Pons (tissue), 1 donor: Measurements from ENCODE around the gene POLR1E.
A peak's percentile ranks its signal among the peaks of the same experiment; 100 is the strongest.
"Not testable (repeated sequence)": the region's sequence is repeated elsewhere in the genome, so short reads cannot be mapped to it uniquely, and the experiment has no call there.

Experiments used
- DNase-seq: peaks from one replicate; pipeline ENCODE4 v3.0.0-alpha.2; 2016; ENCODE audit warnings: low spot score

Gene POLR1E

DNA sequence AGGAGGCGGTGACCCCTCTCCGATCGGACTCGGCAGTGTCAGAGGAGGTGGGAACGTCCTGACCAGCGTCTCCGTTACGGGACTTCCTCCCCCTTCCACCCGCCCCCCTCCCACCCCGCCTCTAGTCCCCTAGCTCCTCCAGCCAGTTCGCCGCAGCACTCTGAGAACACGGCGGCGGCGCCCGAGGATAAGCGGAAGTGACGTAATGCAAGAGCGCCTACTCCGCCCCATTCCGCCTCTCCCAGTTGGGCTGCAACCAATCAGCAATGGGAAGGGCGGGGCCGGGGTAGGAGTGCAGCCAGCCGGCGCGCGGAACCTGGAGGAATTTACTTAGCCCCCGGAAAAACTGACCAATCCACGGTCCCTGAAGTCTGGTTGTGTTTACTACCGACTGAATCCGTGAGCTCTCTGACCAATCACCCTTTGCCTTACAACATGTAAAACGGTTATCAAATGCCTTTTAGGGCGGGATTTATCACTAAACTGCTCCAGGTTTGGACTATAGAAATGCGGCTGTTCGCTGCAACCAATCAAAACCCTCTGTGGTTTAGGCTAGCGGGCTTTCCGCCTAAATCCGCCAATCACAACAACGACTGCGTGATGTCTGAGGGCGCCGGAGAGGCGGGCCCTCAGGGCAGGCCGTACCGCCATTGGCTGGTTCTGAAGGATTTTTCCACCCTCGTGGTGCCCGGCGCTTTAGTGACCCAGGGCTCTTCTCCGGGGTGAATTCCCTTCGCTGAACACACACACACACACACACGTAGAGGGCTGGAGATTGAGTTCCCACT is 20.3 kb upstream of the POLR1E start, which contains the start of gene ZBTB5:
Gene ZBTB5 (minus strand): TSS at position 202 of the 788 bp plus-strand sequence. CDS start 22,899 bp downstream, outside the sequence.
- DNase-seq, result peak; percentile 100

- peak; percentile 53 for DNase-seq
Measured at GRCh38 chr9:37466037-37466709, 19.6 kb upstream of the POLR1E start.

GRCh38 chr9:37467530-37467929 is 18.2 kb upstream of the POLR1E start:
- not testable (repeated sequence) for DNase-seq

DNA sequence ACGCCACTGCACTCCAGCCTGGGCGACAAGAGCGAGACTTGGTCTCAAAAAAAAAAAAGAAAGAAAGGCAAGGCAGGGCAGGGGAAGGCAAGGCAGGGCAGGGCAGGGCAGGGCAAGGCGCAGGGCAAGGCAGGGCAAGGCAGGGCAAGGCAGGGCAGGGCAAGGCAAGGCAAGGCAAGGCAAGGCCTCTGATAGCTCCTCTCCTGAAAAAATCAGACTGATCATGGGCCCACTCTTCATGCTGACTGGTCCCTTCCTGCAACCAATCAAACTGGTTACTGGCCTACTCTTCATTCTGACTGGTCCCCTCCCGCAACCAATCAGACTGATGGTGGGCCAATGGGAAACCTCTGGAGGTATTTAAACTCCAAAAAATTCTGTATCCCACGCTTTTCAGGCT is 17.1 kb upstream of the POLR1E start:
- DNase-seq, result no peak

GRCh38 chr9:37471942-37472684 is 13.6 kb upstream of the POLR1E start:
- DNase-seq, result peak; percentile 46

DNA sequence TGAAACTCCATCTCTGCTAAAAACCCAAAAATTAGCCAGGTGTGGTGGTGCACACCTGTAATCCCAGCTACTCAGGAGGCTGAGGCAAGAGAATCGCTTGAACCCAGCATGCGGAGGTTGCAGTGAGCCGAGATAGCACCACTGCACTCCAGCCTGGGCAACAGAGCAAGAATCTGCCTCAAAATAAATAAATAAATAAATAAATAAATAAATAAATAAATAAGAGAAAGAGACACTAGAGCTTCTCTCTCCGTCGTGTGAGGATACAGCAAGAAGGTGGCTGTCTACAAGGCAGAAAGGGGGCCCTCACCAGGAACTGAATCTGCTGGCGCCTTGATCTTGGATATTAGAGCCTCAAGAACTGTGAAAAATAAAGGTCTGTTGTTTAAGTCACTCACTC is 11.8 kb upstream of the POLR1E start:
- DNase-seq, result not testable (repeated sequence)

GRCh38 chr9:37474438-37474837 is 11.3 kb upstream of the POLR1E start:
- no peak for DNase-seq

DNA sequence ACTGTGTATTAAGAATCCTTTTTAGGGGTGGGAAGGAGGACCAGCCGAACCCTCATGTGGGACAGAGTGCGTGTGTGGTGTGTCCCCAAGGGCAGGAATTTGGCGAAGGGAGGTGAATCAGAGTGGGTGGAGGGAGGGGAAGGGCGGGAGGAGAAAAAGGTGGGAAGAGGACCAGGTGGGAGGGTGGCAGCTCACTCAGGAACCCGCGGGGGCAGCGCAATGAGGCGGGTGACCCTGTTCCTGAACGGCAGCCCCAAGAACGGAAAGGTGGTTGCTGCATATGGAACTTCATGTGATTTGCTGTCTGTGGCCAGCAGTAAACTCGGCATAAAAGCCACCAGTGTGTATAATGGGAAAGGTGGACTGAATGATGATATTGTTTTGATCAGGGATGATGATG is 8.8 kb upstream of the POLR1E start:
- no peak for DNase-seq

DNA sequence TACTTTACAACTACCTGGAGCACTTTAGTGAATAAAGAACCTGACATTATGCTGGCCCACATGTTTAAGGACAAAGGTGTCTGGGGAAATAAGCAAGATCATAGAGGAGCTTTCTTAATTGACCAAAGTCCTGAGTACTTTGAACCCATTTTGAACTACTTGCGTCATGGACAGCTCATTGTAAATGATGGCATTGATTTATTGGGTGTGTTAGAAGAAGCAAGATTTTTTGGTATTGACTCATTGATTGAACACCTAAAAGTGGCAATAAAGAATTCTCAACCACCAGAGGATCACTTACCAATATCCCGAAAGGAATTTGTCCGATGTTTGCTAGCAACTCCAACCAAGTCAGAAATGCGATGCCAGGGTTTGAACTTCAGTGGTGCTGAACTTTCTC is 8.3 kb upstream of the POLR1E start:
- not testable (repeated sequence) for DNase-seq

GRCh38 chr9:37477987-37478619 is 7.6 kb upstream of the POLR1E start:
- not testable (repeated sequence) for DNase-seq

DNA sequence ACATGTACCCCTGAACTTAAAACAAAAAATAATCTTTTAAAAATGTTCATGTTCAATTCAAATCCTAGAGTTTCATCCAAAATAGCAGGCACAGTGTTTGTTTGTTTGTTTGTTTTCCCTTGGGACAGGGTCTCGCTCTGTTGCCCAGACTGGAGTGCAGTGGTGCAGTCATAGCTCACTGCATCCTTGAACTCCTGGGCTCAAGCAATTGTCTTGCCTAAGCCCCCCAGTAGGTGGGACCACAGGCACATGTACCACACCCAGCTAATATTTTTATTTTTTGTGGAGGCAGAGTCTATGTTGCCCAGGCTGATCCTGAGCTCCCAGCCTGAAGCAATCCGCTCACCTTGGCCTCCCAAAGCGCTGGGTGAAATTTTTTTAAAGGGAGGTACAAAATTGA is 5.0 kb upstream of the POLR1E start:
- DNase-seq, result no peak

GRCh38 chr9:37486256-37486615 is 488 bp downstream of the POLR1E start:
- no peak for DNase-seq

- peak; percentile 57 for DNase-seq
Measured at GRCh38 chr9:37486616-37487548, 1.1 kb downstream of the POLR1E start.

- DNase-seq, result no peak
Measured at GRCh38 chr9:37491939-37492338, 6.2 kb downstream of the POLR1E start.

- no peak for DNase-seq
Measured at GRCh38 chr9:37495571-37495970, 9.8 kb downstream of the POLR1E start.

- DNase-seq, result no peak
Measured at GRCh38 chr9:37496020-37496419, 10.3 kb downstream of the POLR1E start.

DNA sequence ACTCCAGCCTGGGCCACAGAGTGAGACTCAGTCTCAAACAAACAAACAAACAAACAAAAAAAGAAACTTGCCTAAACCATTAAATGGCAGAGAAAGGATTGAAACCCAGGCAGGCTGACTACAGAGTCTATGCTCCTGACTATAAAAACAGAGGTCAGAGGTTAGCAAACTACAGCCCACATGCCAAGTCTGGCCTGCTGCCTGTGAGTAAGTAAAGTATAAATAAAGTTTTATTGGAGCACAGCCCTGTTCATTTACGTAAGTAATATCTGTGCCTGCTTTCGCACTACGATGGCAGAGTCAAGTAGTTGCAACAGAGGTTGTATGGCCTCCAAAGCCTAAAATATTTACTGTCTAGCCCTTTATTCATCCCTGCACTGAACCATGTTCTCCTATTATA is 11.6 kb downstream of the POLR1E start:
- no peak for DNase-seq

DNA sequence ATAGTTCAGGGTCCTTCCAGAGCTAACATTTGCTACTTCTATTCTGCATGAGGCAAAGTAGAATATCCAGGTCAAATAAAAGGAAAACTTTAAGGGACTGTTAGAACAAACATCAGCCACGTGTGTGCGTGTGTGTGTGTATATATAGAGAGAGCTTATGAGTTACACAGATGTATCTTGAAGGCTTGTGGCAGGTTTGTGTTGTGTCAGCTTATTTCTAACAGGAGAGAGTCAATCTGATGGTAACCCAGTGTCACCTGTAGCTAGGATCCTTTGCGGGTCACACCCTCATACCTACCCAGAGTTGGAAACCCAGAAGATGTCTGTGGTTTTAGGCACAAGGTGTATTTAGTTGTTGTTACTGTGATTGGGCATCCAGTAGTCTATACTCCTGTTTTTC is 12.7 kb downstream of the POLR1E start:
- DNase-seq, result no peak

- DNase-seq, result no peak
Measured at GRCh38 chr9:37499297-37499696, 13.5 kb downstream of the POLR1E start.

- DNase-seq, result no peak
Measured at GRCh38 chr9:37501957-37502596, 16.3 kb downstream of the POLR1E start.

DNA sequence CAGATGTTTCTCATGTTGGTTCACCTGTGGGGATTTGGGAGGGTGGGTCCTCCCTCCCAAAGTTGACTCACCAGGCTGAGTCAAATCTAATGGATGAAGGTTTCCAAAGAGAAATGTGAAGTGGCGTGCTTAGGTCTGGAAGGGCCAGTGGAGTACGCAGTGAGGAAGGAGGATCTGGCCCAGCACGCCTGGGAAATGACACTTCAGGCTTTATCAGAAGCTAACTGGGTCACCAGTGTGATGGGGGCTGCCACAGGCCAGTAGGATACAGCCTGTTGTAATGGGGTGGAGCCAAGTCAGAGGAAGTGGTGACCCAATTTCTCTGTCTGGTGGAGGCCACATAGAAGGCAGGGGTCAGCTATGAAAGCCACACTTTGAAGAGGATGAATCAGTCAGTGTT is 18.0 kb downstream of the POLR1E start:
- no peak for DNase-seq
